SK-N-SH treated with all-trans-retinoic acid at 6 μM for 48 hours (cell line): ENCODE measurements around the gene SMIM8.

Experiments used
- PATZ1 ChIP-seq: fragments of 250-450 bp; sonication (Bioruptor Pico); IDR thresholded peaks from 2 replicates; pipeline ENCODE4 v1.8.0; 2020; ENCODE audit warnings: mild to moderate bottlenecking, moderate library complexity, borderline replicate concordance
- POU6F1 ChIP-seq: fragments of 250-450 bp; sonication (Bioruptor Pico); IDR thresholded peaks from 2 replicates; pipeline ENCODE4 v1.8.0; 2021; ENCODE audit warnings: low read depth, mild to moderate bottlenecking, moderate library complexity, borderline replicate concordance
- PPARA ChIP-seq: fragments of 250-450 bp; sonication (Bioruptor Pico); IDR thresholded peaks from 2 replicates; pipeline ENCODE4 v1.5.0; 2020; ENCODE audit warnings: mild to moderate bottlenecking, borderline replicate concordance
- TCF4 ChIP-seq: fragments of 250-450 bp; sonication (Bioruptor Pico); IDR thresholded peaks from 2 replicates; pipeline ENCODE4 v1.8.0; 2021; ENCODE audit warnings: mild to moderate bottlenecking, moderate library complexity, borderline replicate concordance
- TOX ChIP-seq: fragments of 250-450 bp; sonication (Bioruptor Pico); IDR thresholded peaks from 2 replicates; pipeline ENCODE4 v1.8.0; 2021; ENCODE audit warnings: mild to moderate bottlenecking, moderate library complexity, borderline replicate concordance
- ZFP3 ChIP-seq: fragments of 250-450 bp; sonication (Bioruptor Pico); IDR thresholded peaks from 2 replicates; pipeline ENCODE4 v1.5.0; 2020; ENCODE audit warnings: mild to moderate bottlenecking, moderate library complexity
- ZNF8 ChIP-seq: fragments of 450-650 bp; formaldehyde crosslinking; IDR thresholded peaks from 2 replicates; pipeline ENCODE4 v1.5.0; 2020; ENCODE audit warnings: mild to moderate bottlenecking, moderate library complexity

DNA sequence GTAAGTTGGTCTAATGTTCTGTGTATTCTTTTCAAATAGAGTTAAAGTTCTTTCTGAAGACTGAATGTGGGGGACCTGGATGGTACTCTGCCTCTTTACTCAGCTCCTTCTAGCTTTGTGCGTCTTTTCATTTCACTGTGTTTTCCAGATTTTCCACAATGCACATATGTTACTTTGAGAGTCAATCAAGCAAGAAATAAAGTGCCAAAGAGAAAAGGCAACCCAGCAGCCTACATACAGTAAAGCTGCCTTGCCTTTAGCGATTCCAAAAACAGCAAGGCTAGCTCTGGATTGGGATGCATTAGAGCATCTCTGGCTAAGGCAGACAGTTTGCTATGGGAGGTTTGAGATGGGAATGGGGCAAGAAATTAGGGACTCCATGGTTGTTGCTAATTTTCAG, 27.5 kb downstream of the SMIM8 start:
- TF ChIP-seq PATZ1 (CRISPR knock-in tag) (no peak), TOX (CRISPR knock-in tag) (no peak), ZFP3 (CRISPR knock-in tag) (no peak), POU6F1 (CRISPR knock-in tag) (no peak), TCF4 (CRISPR knock-in tag) (no peak), PPARA (CRISPR knock-in tag) (no peak), ZNF8 (no peak)
